Stomach (tissue), 9 donors: ENCODE results near the gene NCKAP5. TPM values are rescaled to one million over a fixed set of nuclear protein-coding genes. Genes with fewer than 3 reads are reported as not detected.

ENCODE experiments used
- DNase-seq, 2 donors: peaks; one replicate each; pipeline versions ENCODE4 v3.0.0 to v3.0.0-alpha.2; 2013 to 2019
- H3K27ac ChIP-seq, 5 donors: fragments of 200-600 bp in 4 of 5; sonication (generic) in 4 of 5; one replicate each; pipeline ENCODE4 v1.5.1; 2013 to 2019; ENCODE audit warnings: mild to moderate bottlenecking in 1 of 5, moderate library complexity in 1 of 5
- H3K27me3 ChIP-seq, 3 donors: fragments of 200-600 bp; sonication (generic); one replicate each; pipeline ENCODE4 v1.5.1; 2017 to 2019; ENCODE audit warnings: mixed run types in 1 of 3
- H3K36me3 ChIP-seq, 4 donors: fragments of 200-600 bp; sonication (generic); 1 replicate in 3 of 4; 2 replicates in 1 of 4; pipeline ENCODE4 v1.5.1; 2016 to 2019
- H3K4me1 ChIP-seq, 4 donors: fragments of 200-600 bp; sonication (generic); one replicate each; pipeline ENCODE4 v1.5.1; 2016 to 2019
- H3K4me3 ChIP-seq, 4 donors: fragments of 200-600 bp; sonication (generic) in 3 of 4; one replicate each; pipeline ENCODE4 v1.5.1; 2016 to 2019; ENCODE audit warnings: mild to moderate bottlenecking in 1 of 4
- H3K9me3 ChIP-seq, 4 donors: fragments of 200-600 bp; sonication (generic); one replicate each; pipeline ENCODE4 v1.5.1; 2016 to 2019
- EP300 ChIP-seq: sonication (generic); formaldehyde crosslinking; IDR thresholded peaks from one replicate; pipeline ENCODE4 v1.6.1; 2017; ENCODE audit warnings: antibody characterized with exemption
- POLR2A ChIP-seq, 4 donors: fragments of 450-650 bp; IDR thresholded peaks; one replicate each; pipeline ENCODE4 v1.6.1; 2016; ENCODE audit warnings: antibody characterized with exemption in 4 of 4, control low read depth in 2 of 4, mild to moderate bottlenecking in 1 of 4, moderate library complexity in 1 of 4
- POLR2AphosphoS5 ChIP-seq, 3 donors: sonication (generic); formaldehyde crosslinking; IDR thresholded peaks; one replicate each; pipeline ENCODE4 v1.6.1; 2016; ENCODE audit warnings: antibody characterized with exemption in 3 of 3
- WGBS, 5 donors: extraction: QIAGEN DNeasy Blood & Tissue Kit in 3 of 5; methylation state at CpG; one replicate each; pipeline versions ENCODE4 v1.1.5 to v1.1.7; 2013 to 2018; 5-methylcytosine and 5-hydroxymethylcytosine counted together
- intact Hi-C: fragments of 100-400 bp; cut with DNase I; formaldehyde crosslinking; loops from one replicate; pipeline ENCODE4 v1.15.1; 2023; ENCODE audit warnings: low total_unique reads
- polyA plus RNA-seq, 3 donors: library from polyadenylated mRNA; stranded (reverse); fragments of 200-250 nt; gene quantifications; one replicate each; pipeline ENCODE4 v1.2.3, GENCODE V29; 2013
- total RNA-seq, 5 donors: library from RNA; depleted of rRNA; stranded (reverse); fragments of >200 nt; gene quantifications; one replicate each; pipeline versions ENCODE4 v1.1.0 to v1.2.3, GENCODE V29; 2014 to 2016
- TF ChIP-seq, protein P1 (sequence below), 7 experiments: fragments of 450-650 bp in 4 of 7; fragments of 200-600 bp in 3 of 7; sonication (generic) in 3 of 7; IDR thresholded peaks; one replicate each; pipeline ENCODE4 v1.5.1; 2016 to 2019; ENCODE audit warnings: antibody characterized with exemption in 7 of 7, control low read depth in 2 of 7, mild to moderate bottlenecking in 1 of 7
- donor health status: healthy with polysubstance abuse.
- donor health status: Bipolar disorder and iron deficiency.
- donor health status: healthy.

The NCKAP5 gene
- total and polyA plus RNA-seq, 8 donors, result 0.58 to 8.0 (median 1.6) TPM; not detected in 1

DNA sequence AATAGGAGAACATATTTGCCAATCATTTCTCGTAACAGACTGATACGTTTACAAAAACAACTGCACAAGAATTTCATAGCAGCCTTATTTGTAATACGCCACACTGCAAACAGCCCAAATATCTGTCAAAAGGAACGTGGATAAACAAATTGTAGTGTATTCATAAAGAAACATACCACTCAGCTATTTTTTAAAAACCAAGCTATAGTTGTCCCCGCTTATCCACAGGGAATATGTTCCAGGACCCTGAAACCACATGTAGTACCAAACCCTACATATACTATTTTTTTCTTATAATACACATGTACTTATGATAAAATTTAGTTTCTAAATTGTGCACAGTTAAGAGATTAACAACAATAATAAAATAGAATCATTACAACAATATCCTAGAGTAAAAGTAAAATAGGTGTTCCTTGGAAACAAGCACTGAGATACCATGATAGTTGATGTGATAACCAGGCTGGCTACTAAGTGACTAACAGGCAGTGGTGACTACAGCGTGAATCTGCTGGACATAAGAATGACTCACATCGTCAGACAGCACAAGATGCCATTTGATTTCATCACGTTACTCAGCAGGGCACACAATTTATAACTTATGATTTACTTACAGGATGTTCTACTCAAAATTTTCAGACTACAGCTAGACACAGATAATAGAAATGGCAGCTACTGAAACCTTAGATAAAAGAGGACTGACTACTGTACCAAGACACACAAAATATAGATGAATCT is 367.4 kb downstream of the NCKAP5 start:
- no peak overlapping the region for H3K27ac ChIP-seq
- TF ChIP-seq, protein P1, sequence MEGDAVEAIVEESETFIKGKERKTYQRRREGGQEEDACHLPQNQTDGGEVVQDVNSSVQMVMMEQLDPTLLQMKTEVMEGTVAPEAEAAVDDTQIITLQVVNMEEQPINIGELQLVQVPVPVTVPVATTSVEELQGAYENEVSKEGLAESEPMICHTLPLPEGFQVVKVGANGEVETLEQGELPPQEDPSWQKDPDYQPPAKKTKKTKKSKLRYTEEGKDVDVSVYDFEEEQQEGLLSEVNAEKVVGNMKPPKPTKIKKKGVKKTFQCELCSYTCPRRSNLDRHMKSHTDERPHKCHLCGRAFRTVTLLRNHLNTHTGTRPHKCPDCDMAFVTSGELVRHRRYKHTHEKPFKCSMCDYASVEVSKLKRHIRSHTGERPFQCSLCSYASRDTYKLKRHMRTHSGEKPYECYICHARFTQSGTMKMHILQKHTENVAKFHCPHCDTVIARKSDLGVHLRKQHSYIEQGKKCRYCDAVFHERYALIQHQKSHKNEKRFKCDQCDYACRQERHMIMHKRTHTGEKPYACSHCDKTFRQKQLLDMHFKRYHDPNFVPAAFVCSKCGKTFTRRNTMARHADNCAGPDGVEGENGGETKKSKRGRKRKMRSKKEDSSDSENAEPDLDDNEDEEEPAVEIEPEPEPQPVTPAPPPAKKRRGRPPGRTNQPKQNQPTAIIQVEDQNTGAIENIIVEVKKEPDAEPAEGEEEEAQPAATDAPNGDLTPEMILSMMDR (IDR thresholded peaks at IDR 0.05), result no peak
- peak in 1 of 3 donors; percentile 8 for TF ChIP-seq POLR2AphosphoS5 (IDR thresholded peaks at IDR 0.05)
- TF ChIP-seq EP300, result no peak
- no peak for TF ChIP-seq POLR2A (IDR thresholded peaks at IDR 0.05)
- no peaks in the 10 kb centered on the region for H3K27me3 ChIP-seq
- intact Hi-C loops, result no loop called here
- DNase-seq, result no peak
- 69 to 79% (median 74%) methylated on average over 8 of the region's 8 CpGs for WGBS, 5 donors
- no peaks in the 10 kb centered on the region for H3K36me3 ChIP-seq
- no peaks in the 10 kb centered on the region for H3K4me1 ChIP-seq
- no peak overlapping the region for H3K4me3 ChIP-seq
- H3K9me3 ChIP-seq, result peaks cover 0 to 9% (median 0%) of the 10 kb centered on the region in 4 donors

DNA sequence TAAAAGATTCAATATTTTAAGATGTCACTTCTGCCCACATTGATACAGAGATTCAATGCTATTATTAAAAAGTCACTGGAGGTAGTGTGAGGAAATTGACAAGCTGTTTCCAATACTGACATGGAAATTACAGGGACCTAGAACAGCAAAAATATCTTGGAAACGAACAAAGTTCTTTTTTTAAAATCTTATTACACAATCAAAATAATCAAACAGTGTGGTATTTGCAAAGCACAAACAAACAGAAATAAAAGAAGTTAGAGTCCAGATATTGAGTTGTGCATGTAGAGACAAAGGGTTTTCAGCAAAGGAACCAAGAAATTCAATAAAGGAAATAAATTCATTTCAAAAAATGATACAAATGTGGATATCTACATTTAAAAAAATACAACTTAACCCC is 369.6 kb downstream of the NCKAP5 start:
- intact Hi-C loops, result no loop called here
- no peak for DNase-seq
- Histone ChIP-seq H3K4me3 (no peak overlapping the region), H3K36me3 (no peaks in the 10 kb centered on the region), H3K4me1 (no peaks in the 10 kb centered on the region), H3K27ac (no peak overlapping the region), H3K27me3 (no peaks in the 10 kb centered on the region), H3K9me3 (peaks cover 0 to 9% (median 0%) of the 10 kb centered on the region in 4 donors)
- TF ChIP-seq POLR2A (IDR thresholded peaks at IDR 0.05) (no peak), EP300 (no peak), POLR2AphosphoS5 (IDR thresholded peaks at IDR 0.05) (no peak)
- TF ChIP-seq, protein P1 (IDR thresholded peaks at IDR 0.05), result no peak
- 12 to 41% (median 18%) methylated on average over 1 of the region's 1 CpG for WGBS, 5 donors

DNA sequence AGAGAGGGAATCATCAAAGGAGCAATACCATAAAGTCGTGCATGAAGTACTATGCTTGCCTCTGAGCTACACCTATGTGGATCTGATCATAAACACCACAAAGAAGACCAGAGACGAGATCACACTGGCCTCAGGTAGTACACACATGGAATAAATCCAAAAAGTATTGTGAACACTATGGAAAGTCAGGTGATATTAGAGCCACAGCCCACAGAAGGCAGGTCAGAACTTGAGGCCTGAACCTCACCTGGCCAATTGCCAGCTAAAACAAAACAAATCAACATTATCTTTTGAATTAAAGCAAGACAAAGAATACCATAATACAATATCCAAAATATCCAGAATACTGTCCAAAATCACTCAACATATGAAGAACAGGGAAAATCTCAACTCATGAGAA is 371.1 kb downstream of the NCKAP5 start:
- Histone ChIP-seq H3K27me3 (no peaks in the 10 kb centered on the region), H3K27ac (no peak overlapping the region), H3K36me3 (no peaks in the 10 kb centered on the region), H3K4me1 (no peaks in the 10 kb centered on the region), H3K9me3 (peaks cover 0 to 6% (median 0%) of the 10 kb centered on the region in 4 donors), H3K4me3 (no peak overlapping the region)
- DNase-seq, result no peak
- intact Hi-C loops, result no loop called here
- TF ChIP-seq EP300, result no peak
- WGBS, 5 donors, result 62 to 73% (median 66%) methylated on average over 2 of the region's 2 CpGs

DNA sequence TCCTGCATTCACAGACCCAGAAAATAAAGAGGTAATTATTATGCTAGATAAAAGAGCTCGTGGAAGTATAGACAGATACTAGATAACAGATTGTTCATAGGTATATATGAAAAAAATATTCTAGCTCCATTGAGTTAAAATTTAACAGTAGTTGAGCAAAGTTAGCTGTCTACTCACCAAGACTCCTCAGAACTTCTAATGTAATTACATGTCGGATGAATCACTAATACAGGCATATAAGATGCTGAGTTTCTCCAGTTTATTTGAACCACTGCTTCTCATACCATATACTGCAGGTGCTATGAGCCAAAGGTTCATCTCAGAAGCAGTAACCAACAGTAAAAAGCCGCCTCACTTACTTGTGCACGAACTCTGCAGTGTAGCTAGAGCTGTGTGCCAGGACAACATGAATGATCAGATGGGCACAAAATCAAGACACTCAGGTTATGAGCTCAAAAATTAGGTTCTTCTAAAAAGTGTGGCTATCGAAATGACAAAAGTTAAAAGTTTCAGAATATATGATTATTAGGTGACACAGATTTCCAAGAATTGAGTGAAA is 373.4 kb downstream of the NCKAP5 start:
- intact Hi-C loops, result no loop called here
- Histone ChIP-seq H3K4me1 (no peaks in the 10 kb centered on the region), H3K36me3 (no peaks in the 10 kb centered on the region), H3K27ac (no peak overlapping the region), H3K27me3 (no peaks in the 10 kb centered on the region), H3K9me3 (no peaks in the 10 kb centered on the region), H3K4me3 (no peak overlapping the region)
- TF ChIP-seq, protein P1 (IDR thresholded peaks at IDR 0.05), result no peak
- no peak for TF ChIP-seq POLR2A (IDR thresholded peaks at IDR 0.05)
- no peak for TF ChIP-seq POLR2AphosphoS5 (IDR thresholded peaks at IDR 0.05)
- no peak for TF ChIP-seq EP300
- 69 to 81% (median 74%) methylated on average over 5 of the region's 5 CpGs for WGBS, 5 donors
- DNase-seq, result no peak

DNA sequence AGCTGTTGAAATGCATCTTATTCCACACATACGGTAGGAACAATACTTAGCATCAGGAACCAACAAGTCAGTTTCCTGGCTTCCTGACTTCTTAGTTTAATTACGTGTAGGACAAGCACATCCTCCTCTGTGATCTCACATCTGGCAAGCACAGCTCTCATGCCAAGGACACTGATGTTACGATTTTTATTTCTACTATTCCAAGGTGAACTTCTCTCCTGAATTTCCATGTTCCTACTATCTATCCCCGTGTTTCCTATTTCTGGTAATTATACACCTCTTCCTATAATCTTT is 374.0 kb downstream of the NCKAP5 start:
- H3K4me3 ChIP-seq, result no peak overlapping the region
- H3K27ac ChIP-seq, result no peak overlapping the region
- no peaks in the 10 kb centered on the region for H3K27me3 ChIP-seq
- TF ChIP-seq, protein P1 (IDR thresholded peaks at IDR 0.05), result no peak
- TF ChIP-seq POLR2AphosphoS5 (IDR thresholded peaks at IDR 0.05), result no peak
- no peak for TF ChIP-seq EP300
- WGBS, 5 donors, result 64 to 75% (median 69%) methylated on average over 4 of the region's 4 CpGs
- intact Hi-C loops, result no loop called here
- H3K9me3 ChIP-seq, result no peaks in the 10 kb centered on the region
- no peaks in the 10 kb centered on the region for H3K4me1 ChIP-seq
- no peaks in the 10 kb centered on the region for H3K36me3 ChIP-seq
- DNase-seq, result no peak
